A172 (cell line): ENCODE data around the gene SLC9A9. TPM values are rescaled to one million over a fixed set of nuclear protein-coding genes. Genes with fewer than 3 reads are reported as not detected.

ENCODE experiments used
- DNase-seq: peaks from one replicate; pipeline ENCODE4 v3.0.0-alpha.2; 2015; ENCODE audit warnings: low spot score
- total RNA-seq: library from RNA; depleted of rRNA; stranded (reverse); fragments of >200 nt; shearing (Covaris generic); gene quantifications from 2 replicates; pipeline ENCODE4 v1.2.3, GENCODE V29; 2014

SLC9A9 gene
- total RNA-seq, 1 experiment from 2014 or later, result 1.8 TPM

DNA sequence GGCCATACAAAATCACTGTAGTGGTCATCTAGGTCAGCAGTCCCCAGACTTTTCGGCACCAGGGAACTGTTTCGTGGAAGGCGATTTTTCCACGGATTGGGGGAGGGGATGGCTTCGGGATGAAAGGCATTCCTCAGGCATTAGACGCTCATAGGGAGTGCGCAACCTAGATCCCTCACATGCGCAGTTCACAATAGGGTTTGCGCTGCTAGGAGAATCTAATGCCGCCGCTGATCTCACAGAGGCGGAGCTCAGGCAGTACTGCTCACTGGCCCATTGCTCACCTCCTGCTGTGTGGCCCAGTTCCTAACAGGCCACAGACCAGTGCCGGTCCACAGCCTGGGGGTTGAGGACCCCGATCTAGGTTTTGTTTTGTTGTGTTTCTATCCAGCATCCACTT is 200.1 kb downstream of the SLC9A9 start:
- no peak for DNase-seq

- DNase-seq, result peak; percentile 62
These were observed 203.7 kb downstream of the SLC9A9 start for GRCh38 chr3:143644370-143645089.

DNA sequence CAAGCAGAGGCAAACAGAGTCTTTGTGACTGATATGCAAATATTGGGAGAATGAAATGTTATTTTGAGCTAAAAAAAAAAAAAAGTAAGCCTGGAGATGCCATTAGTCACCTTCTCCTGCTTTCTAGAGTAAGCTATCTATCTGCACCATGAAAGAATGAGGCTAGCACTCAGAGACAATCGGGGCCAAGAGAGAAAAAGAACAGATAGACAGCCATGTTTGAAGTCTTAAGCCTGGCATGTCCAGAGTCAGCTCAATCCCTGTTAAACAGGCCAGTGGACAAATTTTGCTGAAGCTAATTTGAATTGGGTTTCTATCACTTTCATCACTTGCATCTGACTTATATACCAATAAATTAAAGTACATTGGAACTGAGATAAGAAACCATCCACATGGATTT is 204.4 kb downstream of the SLC9A9 start:
- DNase-seq, result no peak

DNA sequence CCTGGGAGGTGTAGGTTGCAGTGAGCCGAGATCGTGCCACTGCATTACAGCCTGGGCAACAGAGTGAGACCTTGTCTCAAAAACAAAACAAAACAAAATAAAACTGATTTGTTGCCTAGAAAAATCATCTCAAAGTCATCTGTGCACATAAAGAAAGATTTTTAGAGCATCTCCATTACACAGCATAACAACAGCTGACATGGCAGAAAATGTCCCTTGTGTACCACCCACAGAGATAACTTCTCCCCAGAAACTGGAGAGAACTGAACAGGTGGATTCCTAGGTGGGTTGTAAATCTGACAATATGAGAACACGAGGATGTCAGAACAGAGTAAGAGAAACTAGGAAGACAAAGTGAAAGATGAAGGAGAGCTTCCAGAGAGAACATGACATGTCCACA is 207.5 kb downstream of the SLC9A9 start:
- DNase-seq, result no peak

DNA sequence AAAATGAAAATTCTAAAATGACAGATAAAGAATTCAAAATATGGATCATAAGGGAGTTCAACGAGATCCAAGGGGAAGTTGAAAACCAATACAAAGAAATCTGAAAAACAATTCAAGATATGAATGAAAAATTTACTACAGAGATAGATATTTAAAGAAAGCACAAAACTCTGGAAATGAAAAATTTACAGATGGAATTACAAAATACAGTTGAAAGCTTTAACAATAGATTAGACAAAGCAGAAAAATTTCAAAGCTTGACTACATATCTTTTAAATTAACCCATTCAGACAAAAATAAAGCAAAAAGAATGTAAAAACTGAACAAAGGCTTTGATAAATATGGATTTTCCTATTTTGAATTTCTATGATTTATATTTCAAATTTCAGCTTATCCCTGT is 211.1 kb downstream of the SLC9A9 start:
- no peak for DNase-seq

GRCh38 chr3:143634991-143635390 is 213.3 kb downstream of the SLC9A9 start:
- DNase-seq, result no peak

GRCh38 chr3:143634427-143634826 is 213.8 kb downstream of the SLC9A9 start:
- no peak for DNase-seq

DNA sequence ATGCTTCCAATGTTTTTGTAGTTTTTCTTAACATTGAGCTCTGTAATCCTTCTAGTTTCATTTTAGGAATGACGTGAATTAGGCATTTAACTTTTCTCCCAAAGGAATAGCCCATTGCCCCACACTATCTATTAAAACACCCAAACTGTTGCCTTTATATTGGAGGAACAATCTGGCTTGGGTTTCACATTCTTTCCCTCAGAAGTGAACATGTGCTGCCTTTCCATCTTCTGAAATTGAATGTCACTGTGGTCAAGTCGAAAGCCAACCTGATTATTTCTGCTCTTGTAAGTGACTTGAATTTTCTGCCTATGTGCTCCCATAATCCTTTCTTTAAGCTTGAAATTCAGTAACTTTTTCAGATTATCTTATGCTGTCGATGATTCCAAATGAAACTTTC is 214.5 kb downstream of the SLC9A9 start:
- DNase-seq, result no peak

DNA sequence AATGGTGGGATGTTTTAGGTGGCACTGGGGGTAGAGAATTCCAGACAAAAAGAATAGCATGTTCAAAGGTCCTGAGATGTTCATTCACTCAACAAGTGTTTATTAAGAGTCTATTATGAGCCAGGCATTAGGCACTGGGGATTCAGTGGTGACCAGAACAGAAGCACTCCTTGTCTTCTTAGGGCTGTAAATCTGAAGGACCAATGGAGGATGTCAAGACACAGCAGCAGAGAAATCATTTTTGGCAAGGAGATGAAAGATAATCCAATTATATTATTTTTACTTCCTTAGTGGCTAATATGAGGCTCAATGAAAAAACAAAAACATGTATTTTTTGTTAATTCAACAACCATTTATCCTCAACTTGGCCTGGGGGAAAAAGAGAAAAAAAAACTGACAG is 218.5 kb downstream of the SLC9A9 start:
- DNase-seq, result no peak

- peak; percentile 6 for DNase-seq
These were observed 219.3 kb downstream of the SLC9A9 start for GRCh38 chr3:143628971-143629370.

- DNase-seq, result peak; percentile 10
These were observed 220.9 kb downstream of the SLC9A9 start for GRCh38 chr3:143627336-143627735.

DNA sequence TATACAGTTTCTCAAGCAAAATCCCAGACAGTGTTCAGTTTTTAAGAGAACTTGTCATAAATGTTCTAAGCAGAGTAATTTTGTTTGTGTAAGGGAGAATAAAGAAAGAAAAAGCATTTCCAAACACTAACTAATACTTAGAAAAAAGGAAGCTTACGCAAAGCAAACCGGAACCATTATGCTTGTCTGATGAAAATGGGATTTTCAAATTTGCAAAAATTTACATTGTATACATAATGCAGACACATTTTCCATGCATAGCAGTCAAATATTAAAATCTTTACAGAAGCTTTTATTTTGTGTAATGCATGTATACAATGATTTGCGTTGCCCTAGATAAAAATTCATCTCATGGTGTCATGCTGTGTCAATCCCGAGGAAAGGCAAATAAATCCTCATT is 229.0 kb downstream of the SLC9A9 start:
- DNase-seq, result no peak

DNA sequence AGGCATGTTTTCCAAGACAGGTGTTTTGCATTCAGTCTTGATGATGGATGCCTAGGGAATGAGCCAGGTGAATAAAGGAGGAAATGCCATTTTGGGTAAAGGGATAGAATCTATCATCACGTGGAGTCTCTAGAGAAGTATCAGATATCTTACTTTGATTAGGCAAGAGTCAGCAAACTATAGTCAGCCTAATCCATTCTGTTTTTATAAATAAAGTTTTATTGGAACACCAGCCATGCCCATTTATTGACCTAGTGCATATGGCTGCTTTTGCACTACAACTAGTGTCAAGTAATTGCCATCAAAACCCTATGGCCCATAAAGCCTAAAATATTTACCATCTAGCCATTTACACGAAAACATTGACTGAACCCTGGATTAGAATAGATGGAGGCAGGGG is 231.2 kb downstream of the SLC9A9 start:
- DNase-seq, result no peak

- DNase-seq, result no peak
These were observed 235.0 kb downstream of the SLC9A9 start for GRCh38 chr3:143613226-143613625.

- no peak for DNase-seq
These were observed 235.7 kb downstream of the SLC9A9 start for GRCh38 chr3:143612541-143612940.

- DNase-seq, result no peak
These were observed 239.3 kb downstream of the SLC9A9 start for GRCh38 chr3:143608966-143609365.

- DNase-seq, result no peak
These were observed 242.9 kb downstream of the SLC9A9 start for GRCh38 chr3:143605233-143605950.

DNA sequence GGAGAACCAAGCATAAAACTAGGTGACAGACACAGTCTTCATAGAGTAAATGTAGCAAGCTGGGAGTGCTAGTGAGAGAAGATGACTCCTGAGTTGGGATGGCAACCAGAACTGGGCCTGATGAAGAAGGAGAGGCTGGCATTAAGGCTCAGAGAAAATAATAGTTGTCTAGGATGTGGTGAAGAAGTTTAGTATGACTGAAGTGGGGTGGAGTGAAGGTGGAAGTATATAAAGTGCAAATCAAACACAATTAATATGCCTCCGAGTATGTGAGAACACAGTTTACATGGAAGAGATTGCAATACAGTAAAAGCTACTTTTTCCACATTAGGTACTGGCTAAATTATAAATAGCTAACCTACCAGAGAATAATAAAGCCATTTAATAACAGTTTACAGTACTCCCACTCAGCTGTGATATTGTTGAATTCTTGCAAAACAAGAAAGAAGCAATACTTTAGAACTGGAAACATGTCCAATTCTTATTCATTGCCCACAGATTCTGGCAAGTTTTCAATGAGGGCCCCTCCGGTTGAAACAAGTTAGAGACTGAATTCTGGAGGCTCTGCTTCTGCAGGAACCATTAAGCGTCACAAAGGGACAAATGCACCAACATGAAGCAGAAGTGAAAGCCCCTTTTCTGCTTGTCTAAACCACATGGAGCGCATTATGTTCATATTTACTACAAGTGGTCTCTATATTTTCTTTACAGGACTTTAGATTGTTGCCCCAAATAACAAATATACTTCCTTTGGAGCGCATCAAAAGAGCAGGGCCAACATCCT is 243.7 kb downstream of the SLC9A9 start:
- DNase-seq, result no peak

DNA sequence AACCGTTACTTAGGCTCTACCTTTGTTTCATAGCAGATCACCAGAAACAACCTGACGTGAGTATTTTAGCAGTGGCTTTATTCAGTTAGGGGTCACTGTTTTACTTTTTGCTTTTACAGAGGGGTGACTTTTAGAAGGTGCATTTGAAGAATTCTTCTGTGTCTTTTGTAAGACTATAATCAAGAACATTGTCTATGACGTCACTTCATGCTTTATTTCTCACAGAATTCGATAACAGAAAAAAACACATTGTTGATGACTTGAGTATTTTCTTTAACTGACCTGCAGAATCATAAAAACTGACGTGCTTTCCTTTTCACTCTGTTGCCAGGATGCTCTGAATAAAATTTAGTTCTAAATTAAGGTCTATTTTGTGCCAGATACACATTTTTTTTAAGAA is 244.5 kb downstream of the SLC9A9 start:
- DNase-seq, result no peak

DNA sequence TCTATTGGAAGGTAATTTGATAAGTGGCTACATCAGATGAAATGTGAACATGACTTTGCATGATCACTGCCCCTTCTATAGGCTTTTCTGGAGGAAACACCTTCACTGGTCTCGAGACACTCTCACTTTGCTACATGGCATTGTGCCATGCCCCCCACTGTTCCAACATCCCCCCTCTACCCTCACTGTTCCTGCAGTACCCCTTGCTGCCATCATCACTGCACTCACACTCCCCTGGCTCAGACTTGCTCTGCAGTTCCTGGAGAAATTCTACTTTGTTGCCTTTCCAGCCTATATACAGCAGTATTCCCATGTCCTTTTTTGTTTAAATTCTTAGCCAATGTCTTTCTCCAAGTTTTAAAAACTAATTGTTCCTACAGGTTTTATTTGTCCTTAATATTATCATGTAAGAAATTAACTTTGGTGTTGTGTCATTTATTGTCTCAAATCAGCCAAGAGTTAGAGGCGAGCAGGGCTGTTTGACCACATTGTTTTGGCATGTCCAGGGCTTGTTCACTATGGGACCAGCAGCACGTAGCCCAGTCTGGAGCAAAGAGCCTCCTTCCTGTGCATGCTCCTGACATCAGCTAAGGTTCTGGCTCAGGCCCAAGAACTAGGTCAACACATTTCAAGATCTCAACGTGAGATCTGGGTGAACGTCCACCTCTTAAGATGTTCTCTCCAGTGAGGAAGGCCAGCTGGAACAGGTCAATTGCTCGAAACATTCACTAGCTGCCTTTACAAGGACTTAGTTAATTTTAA is 246.4 kb downstream of the SLC9A9 start:
- no peak for DNase-seq

GRCh38 chr3:143600756-143601718 is 247.2 kb downstream of the SLC9A9 start:
- no peak for DNase-seq
